GM12878 (cell line): ENCODE results near the gene ZNF679. TPM values are rescaled to one million over a fixed set of nuclear protein-coding genes. Genes with fewer than 3 reads are reported as not detected.

Source experiments
- ATAC-seq: fragments of 200-7000 bp; cut with Tn5 transposase; 3 replicates; pipeline ENCODE4 v1.9.1; 2020; ENCODE audit warnings: mild to moderate bottlenecking, moderate library complexity
- BruUV-seq: library from RNA; stranded (reverse); fragments of 400-500 nt; replicated peaks from 2 replicates; lab custom pipeline; 2021; lab: Mats Ljungman, UMichigan
- CTCF ChIA-PET: fragments of 300-600 bp; sonication (Branson Sonifier 250); formaldehyde crosslinking; extraction: SDS; loops from one replicate; lab custom pipeline; 2021; ENCODE audit warnings: inconsistent platforms; lab: Yijun Ruan, JAX
- POLR2A ChIA-PET: fragments of 350-600 bp; formaldehyde crosslinking; extraction: SDS; loops from one replicate; lab custom pipeline; 2021; ENCODE audit warnings: inconsistent platforms; lab: Charles Lee
- RAD21 ChIA-PET: fragments of 300-600 bp; sonication (Branson Sonifier 250); formaldehyde crosslinking; loops from one replicate; lab custom pipeline; 2023; ENCODE audit warnings: antibody characterized with exemption; ENCODE audit not compliant: unreplicated experiment; lab: Charles Lee
- SMC1A ChIA-PET: fragments of 300-600 bp; sonication (Branson Sonifier 250); formaldehyde crosslinking; loops from one replicate; lab custom pipeline; 2023; ENCODE audit not compliant: unreplicated experiment, uncharacterized antibody; lab: Charles Lee
- DNase-seq: peaks from one replicate; pipeline ENCODE4 v3.0.0-alpha.2; 2011; ENCODE audit warnings: low read depth, low spot score
- FAIRE-seq: peaks from 3 replicates; lab custom pipeline; 2011; peaks lifted over from hg19 to GRCh38; lab: Jason Lieb, UNC
- H2AFZ ChIP-seq: 2 replicates; pipeline ENCODE4 v1.6.0; 2011; ENCODE audit warnings: low read depth, low read length, control low read depth; ENCODE audit not compliant: control insufficient read depth
- H3K27ac ChIP-seq: 2 replicates; pipeline ENCODE4 v1.5.1; 2011; ENCODE audit warnings: control low read depth; ENCODE audit not compliant: control insufficient read depth, insufficient read depth
- H3K27me3 ChIP-seq, 2 experiments: replicated peaks in 1 of 2; 2 replicates each; pipeline versions ENCODE4 v1.6.0 to v1.6.1; 2011; ENCODE audit warnings: low read length in 1 of 2; ENCODE audit not compliant: control insufficient read depth in 2 of 2, insufficient read depth in 2 of 2
- H3K36me3 ChIP-seq, 2 experiments: 2 replicates each; pipeline ENCODE4 v1.5.1; 2011; ENCODE audit warnings: low read length in 1 of 2; ENCODE audit not compliant: control insufficient read depth in 2 of 2, insufficient read depth in 2 of 2
- H3K4me1 ChIP-seq: 2 replicates; pipeline ENCODE4 v1.6.1; 2011; ENCODE audit warnings: mild to moderate bottlenecking, low read length, moderate library complexity, mixed read lengths; ENCODE audit not compliant: control insufficient read depth, insufficient read depth
- H3K4me2 ChIP-seq: 2 replicates; pipeline ENCODE4 v1.6.0; 2011; ENCODE audit warnings: control low read depth; ENCODE audit not compliant: control insufficient read depth, insufficient read depth
- H3K4me3 ChIP-seq: fragments of 200-600 bp; sonication (generic); 2 replicates; pipeline ENCODE4 v1.5.1; 2016
- H3K79me2 ChIP-seq: 2 replicates; pipeline ENCODE4 v1.6.0; 2011; ENCODE audit warnings: low read length; ENCODE audit not compliant: control insufficient read depth, insufficient read depth
- H3K9ac ChIP-seq: 2 replicates; pipeline ENCODE4 v1.8.0; 2011; ENCODE audit warnings: low read length, control low read depth, mixed read lengths; ENCODE audit not compliant: control insufficient read depth, insufficient read depth
- H3K9me3 ChIP-seq: replicated peaks from 3 replicates; pipeline ENCODE4 v1.5.1; 2011; ENCODE audit warnings: mild to moderate bottlenecking, low read length; ENCODE audit not compliant: control insufficient read depth, insufficient read depth
- H4K20me1 ChIP-seq: 2 replicates; pipeline ENCODE4 v1.6.0; 2011; ENCODE audit not compliant: control insufficient read depth, insufficient read depth
- BCL11A ChIP-seq: IDR thresholded peaks from 2 replicates; pipeline ENCODE4 v1.6.1; 2011; ENCODE audit warnings: low read depth, low read length
- CBFB ChIP-seq: IDR thresholded peaks from 2 replicates; pipeline ENCODE4 v1.6.1; 2016; ENCODE audit warnings: antibody characterized with exemption, low read depth
- CBX5 ChIP-seq: sonication (generic); IDR thresholded peaks from 2 replicates; pipeline ENCODE4 v1.6.1; 2016; ENCODE audit warnings: low read depth, moderate library complexity, mild to moderate bottlenecking, inconsistent platforms
- CREB1 ChIP-seq: IDR thresholded peaks from 2 replicates; pipeline ENCODE4 v1.6.1; 2012; ENCODE audit warnings: low read depth, mild to moderate bottlenecking, inconsistent platforms
- E4F1 ChIP-seq: fragments of 450-650 bp; IDR thresholded peaks from 2 replicates; pipeline ENCODE4 v1.6.1; 2018; ENCODE audit warnings: borderline replicate concordance, mild to moderate bottlenecking; ENCODE audit not compliant: partially characterized antibody
- IKZF1 ChIP-seq: fragments of 450-650 bp; conservative IDR thresholded peaks from 2 replicates; pipeline ENCODE4 v1.6.1; 2017; ENCODE audit warnings: antibody characterized with exemption, mild to moderate bottlenecking
- IRF4 ChIP-seq: IDR thresholded peaks from 2 replicates; pipeline ENCODE4 v1.6.1; 2011; ENCODE audit warnings: low read depth, low read length
- NFYA ChIP-seq: IDR thresholded peaks from 2 replicates; pipeline ENCODE4 v1.6.1; 2011; ENCODE audit warnings: low read depth, mild to moderate bottlenecking, low read length, improper control_type of control experiment, borderline replicate concordance
- NFYB ChIP-seq: IDR thresholded peaks from 2 replicates; pipeline ENCODE4 v1.6.1; 2011; ENCODE audit warnings: low read depth, mild to moderate bottlenecking, low read length, improper control_type of control experiment, moderate library complexity; ENCODE audit not compliant: insufficient read depth
- NRF1 ChIP-seq: conservative IDR thresholded peaks from 2 replicates; pipeline ENCODE4 v1.6.1; 2011; ENCODE audit warnings: mild to moderate bottlenecking, low read depth, low read length, improper control_type of control experiment
- PAX5 ChIP-seq: IDR thresholded peaks from 2 replicates; pipeline ENCODE4 v1.6.1; 2011; ENCODE audit warnings: low read depth, low read length, borderline replicate concordance
- PAX8 ChIP-seq: fragments of 450-650 bp; IDR thresholded peaks from 2 replicates; pipeline ENCODE4 v1.6.1; 2017; ENCODE audit warnings: mild to moderate bottlenecking, moderate library complexity
- TBL1XR1 ChIP-seq: IDR thresholded peaks from 2 replicates; pipeline ENCODE4 v1.6.1; 2012; ENCODE audit warnings: low read depth, low read length, improper control_type of control experiment
- WGBS: methylation state at CpG from one replicate; pipeline ENCODE4 v1.1.6; 2016; ENCODE audit warnings: low lambda C conversion rate; ENCODE audit not compliant: insufficient replicate concordance, insufficient coverage; ENCODE audit errors: missing lambda C conversion rate; 5-methylcytosine and 5-hydroxymethylcytosine counted together
- in situ Hi-C: fragments of 300-500 bp; cut with MboI; formaldehyde crosslinking; loops from 9 replicates; pipeline ENCODE4 v1.14.3; 2018; ENCODE audit warnings: mixed read lengths
- intact Hi-C: fragments of 100-400 bp; cut with micrococcal nuclease; formaldehyde crosslinking; loops from one replicate; pipeline ENCODE4 v1.14.2; 2022; ENCODE audit not compliant: unreplicated experiment
- polyA plus RNA-seq, 11 experiments: library from polyadenylated mRNA; depleted of rRNA in 4 of 11; unstranded in 6 of 11; stranded (reverse) in 5 of 11; fragments of >200 nt; fragmentation: Nextera tagmentation in 4 of 11; fragmentation: Illumina TruSeq in 1 of 11; extraction: Ambion mirVana in 4 of 11; extraction: Trizol in 1 of 11; gene quantifications; 1 replicate in 1 of 11; 2 replicates in 10 of 11; pipeline versions ENCODE4 v1.2.1 to v1.2.3, GENCODE V29; 2011 to 2016; ENCODE audit warnings: inconsistent platforms in 2 of 11, missing spikeins in 2 of 11, low read depth in 1 of 11
- total RNA-seq, 4 experiments: library from RNA; depleted of rRNA in 3 of 4; stranded (reverse); fragments of >200 nt in 3 of 4; fragmentation: Illumina TruSeq in 1 of 4; extraction: Trizol in 1 of 4; gene quantifications; 2 replicates each; pipeline versions ENCODE4 v1.2.1 to v1.2.3, GENCODE V29; 2013 to 2021
- TF ChIP-seq, protein P1 (sequence below): fragments of 450-650 bp; IDR thresholded peaks from 2 replicates; pipeline ENCODE4 v1.6.1; 2016; ENCODE audit warnings: mild to moderate bottlenecking
- TF ChIP-seq, protein P2 (sequence below): fragments of 450-650 bp; formaldehyde crosslinking; IDR thresholded peaks from 2 replicates; pipeline ENCODE4 v1.5.0; 2022; ENCODE audit warnings: mild to moderate bottlenecking, missing genetic modification characterization
- TF ChIP-seq, protein P3 (sequence below): fragments of 450-650 bp; IDR thresholded peaks from 2 replicates; pipeline ENCODE4 v1.6.1; 2017; ENCODE audit warnings: antibody characterized with exemption, mild to moderate bottlenecking, moderate library complexity

ZNF679 gene
- total and polyA plus RNA-seq, 10 of the 15 experiments (the other 5 are each of a cell fraction or from before 2014, with no cell fraction given): not detected

- WGBS: 0% methylated on average over 3 of the region's 3 CpGs
- no peak for DNase-seq
- Histone ChIP-seq H3K27me3 (no peaks in the 10 kb centered on the region), H3K9me3 (no peaks in the 10 kb centered on the region; the same call in 2 of the 3 replicates), H3K9ac (no peak overlapping the region), H3K27ac (no peak overlapping the region), H4K20me1 (no peaks in the 10 kb centered on the region), H3K4me3 (no peak overlapping the region), H3K79me2 (no peaks in the 10 kb centered on the region), H3K4me1 (no peaks in the 10 kb centered on the region), H3K36me3 (no peaks in the 10 kb centered on the region), H2AFZ (no peak overlapping the region), H3K4me2 (no peak overlapping the region)
- intact Hi-C loops: no loop called here
- ChIA-PET SMC1A (no interaction called here), RAD21 (no interaction called here), CTCF (no interaction called here), POLR2A (no interaction called here)
- TF ChIP-seq, protein P1, sequence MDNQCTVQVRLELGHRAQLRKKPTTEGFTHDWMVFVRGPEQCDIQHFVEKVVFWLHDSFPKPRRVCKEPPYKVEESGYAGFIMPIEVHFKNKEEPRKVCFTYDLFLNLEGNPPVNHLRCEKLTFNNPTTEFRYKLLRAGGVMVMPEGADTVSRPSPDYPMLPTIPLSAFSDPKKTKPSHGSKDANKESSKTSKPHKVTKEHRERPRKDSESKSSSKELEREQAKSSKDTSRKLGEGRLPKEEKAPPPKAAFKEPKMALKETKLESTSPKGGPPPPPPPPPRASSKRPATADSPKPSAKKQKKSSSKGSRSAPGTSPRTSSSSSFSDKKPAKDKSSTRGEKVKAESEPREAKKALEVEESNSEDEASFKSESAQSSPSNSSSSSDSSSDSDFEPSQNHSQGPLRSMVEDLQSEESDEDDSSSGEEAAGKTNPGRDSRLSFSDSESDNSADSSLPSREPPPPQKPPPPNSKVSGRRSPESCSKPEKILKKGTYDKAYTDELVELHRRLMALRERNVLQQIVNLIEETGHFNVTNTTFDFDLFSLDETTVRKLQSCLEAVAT: no peak
- TF ChIP-seq CREB1 (no peak), BCL11A (no peak), PAX8 (no peak), NRF1 (no peak), PAX5 (no peak), IRF4 (no peak), CBFB (no peak), NFYA (no peak), E4F1 (no peak), CBX5 (no peak), NFYB (no peak), IKZF1 (no peak), TBL1XR1 (no peak)
- TF ChIP-seq, protein P2, sequence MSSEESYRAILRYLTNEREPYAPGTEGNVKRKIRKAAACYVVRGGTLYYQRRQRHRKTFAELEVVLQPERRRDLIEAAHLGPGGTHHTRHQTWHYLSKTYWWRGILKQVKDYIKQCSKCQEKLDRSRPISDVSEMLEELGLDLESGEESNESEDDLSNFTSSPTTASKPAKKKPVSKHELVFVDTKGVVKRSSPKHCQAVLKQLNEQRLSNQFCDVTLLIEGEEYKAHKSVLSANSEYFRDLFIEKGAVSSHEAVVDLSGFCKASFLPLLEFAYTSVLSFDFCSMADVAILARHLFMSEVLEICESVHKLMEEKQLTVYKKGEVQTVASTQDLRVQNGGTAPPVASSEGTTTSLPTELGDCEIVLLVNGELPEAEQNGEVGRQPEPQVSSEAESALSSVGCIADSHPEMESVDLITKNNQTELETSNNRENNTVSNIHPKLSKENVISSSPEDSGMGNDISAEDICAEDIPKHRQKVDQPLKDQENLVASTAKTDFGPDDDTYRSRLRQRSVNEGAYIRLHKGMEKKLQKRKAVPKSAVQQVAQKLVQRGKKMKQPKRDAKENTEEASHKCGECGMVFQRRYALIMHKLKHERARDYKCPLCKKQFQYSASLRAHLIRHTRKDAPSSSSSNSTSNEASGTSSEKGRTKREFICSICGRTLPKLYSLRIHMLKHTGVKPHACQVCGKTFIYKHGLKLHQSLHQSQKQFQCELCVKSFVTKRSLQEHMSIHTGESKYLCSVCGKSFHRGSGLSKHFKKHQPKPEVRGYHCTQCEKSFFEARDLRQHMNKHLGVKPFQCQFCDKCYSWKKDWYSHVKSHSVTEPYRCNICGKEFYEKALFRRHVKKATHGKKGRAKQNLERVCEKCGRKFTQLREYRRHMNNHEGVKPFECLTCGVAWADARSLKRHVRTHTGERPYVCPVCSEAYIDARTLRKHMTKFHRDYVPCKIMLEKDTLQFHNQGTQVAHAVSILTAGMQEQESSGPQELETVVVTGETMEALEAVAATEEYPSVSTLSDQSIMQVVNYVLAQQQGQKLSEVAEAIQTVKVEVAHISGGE (CRISPR knock-in tag): no peak
- TF ChIP-seq, protein P3, sequence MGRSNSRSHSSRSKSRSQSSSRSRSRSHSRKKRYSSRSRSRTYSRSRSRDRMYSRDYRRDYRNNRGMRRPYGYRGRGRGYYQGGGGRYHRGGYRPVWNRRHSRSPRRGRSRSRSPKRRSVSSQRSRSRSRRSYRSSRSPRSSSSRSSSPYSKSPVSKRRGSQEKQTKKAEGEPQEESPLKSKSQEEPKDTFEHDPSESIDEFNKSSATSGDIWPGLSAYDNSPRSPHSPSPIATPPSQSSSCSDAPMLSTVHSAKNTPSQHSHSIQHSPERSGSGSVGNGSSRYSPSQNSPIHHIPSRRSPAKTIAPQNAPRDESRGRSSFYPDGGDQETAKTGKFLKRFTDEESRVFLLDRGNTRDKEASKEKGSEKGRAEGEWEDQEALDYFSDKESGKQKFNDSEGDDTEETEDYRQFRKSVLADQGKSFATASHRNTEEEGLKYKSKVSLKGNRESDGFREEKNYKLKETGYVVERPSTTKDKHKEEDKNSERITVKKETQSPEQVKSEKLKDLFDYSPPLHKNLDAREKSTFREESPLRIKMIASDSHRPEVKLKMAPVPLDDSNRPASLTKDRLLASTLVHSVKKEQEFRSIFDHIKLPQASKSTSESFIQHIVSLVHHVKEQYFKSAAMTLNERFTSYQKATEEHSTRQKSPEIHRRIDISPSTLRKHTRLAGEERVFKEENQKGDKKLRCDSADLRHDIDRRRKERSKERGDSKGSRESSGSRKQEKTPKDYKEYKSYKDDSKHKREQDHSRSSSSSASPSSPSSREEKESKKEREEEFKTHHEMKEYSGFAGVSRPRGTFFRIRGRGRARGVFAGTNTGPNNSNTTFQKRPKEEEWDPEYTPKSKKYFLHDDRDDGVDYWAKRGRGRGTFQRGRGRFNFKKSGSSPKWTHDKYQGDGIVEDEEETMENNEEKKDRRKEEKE: no peak
- FAIRE-seq: no peak
- in situ Hi-C loops: no loop called here
- ATAC-seq: no peak
- BruUV-seq: no TSS peak
Observed at GRCh38 chr7:64187408-64187807, 40.9 kb upstream of the ZNF679 start.
